Astrocyte (in vitro differentiated cells and primary cell): Measurements from ENCODE around the gene FHOD1. TPM values are rescaled to one million over a fixed set of nuclear protein-coding genes. Genes with fewer than 3 reads are reported as not detected.

ENCODE experiments used
- DNase-seq: peaks from one replicate; pipeline ENCODE4 v3.0.0-alpha.2; 2010; ENCODE audit warnings: low read depth
- FAIRE-seq: peaks from 2 replicates; lab custom pipeline; 2011; peaks lifted over from hg19 to GRCh38; lab: Jason Lieb, UNC
- H2AFZ ChIP-seq: 2 replicates; pipeline ENCODE4 v1.6.0; 2012; ENCODE audit warnings: low read depth, low read length, inconsistent platforms
- H3K27ac ChIP-seq: 2 replicates; pipeline ENCODE4 v1.5.1; 2011; ENCODE audit warnings: low read depth, low read length, inconsistent platforms
- H3K27me3 ChIP-seq: 2 replicates; pipeline ENCODE4 v1.6.0; 2011; ENCODE audit warnings: low read length, inconsistent platforms; ENCODE audit not compliant: insufficient read depth
- H3K36me3 ChIP-seq: 2 replicates; pipeline ENCODE4 v1.5.1; 2011; ENCODE audit warnings: low read length, inconsistent platforms; ENCODE audit not compliant: insufficient read depth
- H3K4me1 ChIP-seq: 2 replicates; pipeline ENCODE4 v1.5.1; 2011; ENCODE audit warnings: low read length, inconsistent platforms; ENCODE audit not compliant: insufficient read depth
- H3K4me2 ChIP-seq: 2 replicates; pipeline ENCODE4 v1.6.0; 2012; ENCODE audit warnings: low read length, inconsistent platforms
- H3K4me3 ChIP-seq: 2 replicates; pipeline ENCODE4 v1.5.1; 2011; ENCODE audit warnings: low read depth, mild to moderate bottlenecking, low read length, inconsistent platforms; ENCODE audit not compliant: insufficient read depth
- H3K79me2 ChIP-seq: 2 replicates; pipeline ENCODE4 v1.6.0; 2012; ENCODE audit warnings: mild to moderate bottlenecking, low read length, inconsistent platforms; ENCODE audit not compliant: insufficient read depth
- H3K9ac ChIP-seq: 2 replicates; pipeline ENCODE4 v1.6.0; 2012; ENCODE audit warnings: mild to moderate bottlenecking, low read length, inconsistent platforms
- H3K9me3 ChIP-seq: 2 replicates; pipeline ENCODE4 v1.5.1; 2012; ENCODE audit warnings: low read depth, mild to moderate bottlenecking, low read length, inconsistent platforms; ENCODE audit not compliant: insufficient read depth
- H4K20me1 ChIP-seq: 2 replicates; pipeline ENCODE4 v1.6.0; 2012; ENCODE audit warnings: low read length, inconsistent platforms; ENCODE audit not compliant: insufficient read depth
- H3K27ac Mint-ChIP-seq: one replicate; pipeline ENCODE4 v1.8.0; 2021; ENCODE audit warnings: mild to moderate bottlenecking, mixed read lengths; ENCODE audit not compliant: unreplicated experiment
- H3K27me3 Mint-ChIP-seq: one replicate; pipeline ENCODE4 v1.8.0; 2021; ENCODE audit warnings: low read depth, mixed read lengths; ENCODE audit not compliant: unreplicated experiment
- H3K36me3 Mint-ChIP-seq: one replicate; pipeline ENCODE4 v1.8.0; 2021; ENCODE audit warnings: low read depth, mixed read lengths; ENCODE audit not compliant: unreplicated experiment
- H3K4me1 Mint-ChIP-seq: one replicate; pipeline ENCODE4 v1.8.0; 2021; ENCODE audit warnings: low read depth, mixed read lengths; ENCODE audit not compliant: unreplicated experiment
- H3K4me3 Mint-ChIP-seq: one replicate; pipeline ENCODE4 v1.8.0; 2021; ENCODE audit warnings: mild to moderate bottlenecking, moderate library complexity, mixed read lengths; ENCODE audit not compliant: unreplicated experiment
- H3K9me3 Mint-ChIP-seq: one replicate; pipeline ENCODE4 v1.8.0; 2021; ENCODE audit warnings: mild to moderate bottlenecking, mixed read lengths; ENCODE audit not compliant: unreplicated experiment
- CTCF ChIP-seq: IDR thresholded peaks from 2 replicates; pipeline ENCODE4 v1.5.1; 2011; ENCODE audit warnings: low read depth, mild to moderate bottlenecking, inconsistent platforms, low read length, moderate library complexity; ENCODE audit not compliant: insufficient read depth
- EZH2 ChIP-seq: IDR thresholded peaks from 2 replicates; pipeline ENCODE4 v1.6.1; 2012; ENCODE audit warnings: mild to moderate bottlenecking, low read length, inconsistent platforms; ENCODE audit not compliant: insufficient read depth
- total RNA-seq: library from RNA; stranded (reverse); gene quantifications from 2 replicates; pipeline ENCODE4 v1.2.1, GENCODE V29; 2021

The FHOD1 gene
- total RNA-seq, 1 donor from 2014 or later, result 38.1 TPM

- Mint-ChIP-seq H3K4me3 (peak overlapping the region; percentile 69), H3K27me3 (no peaks in the 10 kb centered on the region), H3K4me1 (peaks cover 3% of the 10 kb centered on the region), H3K9me3 (no peaks in the 10 kb centered on the region), H3K36me3 (peaks cover 7% of the 10 kb centered on the region), H3K27ac (peak overlapping the region; percentile 41)
- Histone ChIP-seq H3K9me3 (no peaks in the 10 kb centered on the region), H3K4me1 (peaks cover 20% of the 10 kb centered on the region), H3K9ac (no peak overlapping the region), H3K4me3 (no peak overlapping the region), H3K27me3 (no peaks in the 10 kb centered on the region), H3K4me2 (no peak overlapping the region), H2AFZ (no peak overlapping the region), H3K36me3 (peaks cover 35% of the 10 kb centered on the region), H4K20me1 (peaks cover 31% of the 10 kb centered on the region), H3K27ac (no peak overlapping the region), H3K79me2 (peaks cover 50% of the 10 kb centered on the region)
- TF ChIP-seq EZH2 (no peak), CTCF (no peak)
- no peak for FAIRE-seq
- no peak for DNase-seq
Measured at GRCh38 chr16:67228905-67229304, 18.4 kb downstream of the FHOD1 start.

- Mint-ChIP-seq H3K27ac (peak overlapping the region; percentile 98), H3K4me3 (peak overlapping the region; percentile 99), H3K36me3 (peaks cover 7% of the 10 kb centered on the region)
Measured at GRCh38 chr16:67228034-67228785, 19.1 kb downstream of the FHOD1 start.

More at GRCh38 chr16:67228034-67228785, 19.1 kb downstream of the FHOD1 start:
- TF ChIP-seq CTCF (no peak), EZH2 (no peak)
- peak overlapping the region; percentile 94 for H3K4me2 ChIP-seq
- no peaks in the 10 kb centered on the region for H3K27me3 ChIP-seq
- Mint-ChIP-seq H3K4me1 (peaks cover 3% of the 10 kb centered on the region), H3K27me3 (no peaks in the 10 kb centered on the region), H3K9me3 (no peaks in the 10 kb centered on the region)
- DNase-seq (no peak), FAIRE-seq (no peak)
- H3K9ac ChIP-seq, result peak overlapping the region; percentile 96
- H4K20me1 ChIP-seq, result peaks cover 31% of the 10 kb centered on the region
- peaks cover 50% of the 10 kb centered on the region for H3K79me2 ChIP-seq
- no peaks in the 10 kb centered on the region for H3K9me3 ChIP-seq
- peaks cover 35% of the 10 kb centered on the region for H3K36me3 ChIP-seq
- no peak overlapping the region for H2AFZ ChIP-seq
- no peak overlapping the region for H3K27ac ChIP-seq
- peak overlapping the region; percentile 92 for H3K4me3 ChIP-seq
- peaks cover 20% of the 10 kb centered on the region for H3K4me1 ChIP-seq
